Urinary bladder (tissue), 4 donors: ENCODE measurements around the gene ORAI3. TPM values are rescaled to one million over a fixed set of nuclear protein-coding genes. Genes with fewer than 3 reads are reported as not detected.
"Not testable (repeated sequence)": the region's sequence is repeated elsewhere in the genome, so short reads cannot be mapped to it uniquely, and the experiment has no call there.

Experiments
- DNase-seq: peaks from one replicate; pipeline ENCODE4 v3.0.0-alpha.2; 2015; ENCODE audit errors: extremely low spot score
- H3K27ac ChIP-seq: one replicate; pipeline ENCODE4 v1.5.1; 2013; ENCODE audit warnings: low read depth, mild to moderate bottlenecking, moderate library complexity
- H3K36me3 ChIP-seq: one replicate; pipeline ENCODE4 v1.6.1; 2013; ENCODE audit warnings: mild to moderate bottlenecking, moderate library complexity; ENCODE audit not compliant: insufficient read depth
- H3K4me1 ChIP-seq: one replicate; pipeline ENCODE4 v1.6.1; 2013; ENCODE audit warnings: mild to moderate bottlenecking, moderate library complexity; ENCODE audit not compliant: insufficient read depth
- H3K4me3 ChIP-seq: one replicate; pipeline ENCODE4 v1.5.1; 2013; ENCODE audit warnings: low read depth, low read length
- WGBS: extraction: QIAGEN DNeasy Blood & Tissue Kit; methylation state at CpG from one replicate; pipeline ENCODE4 v1.1.7; 2013; 5-methylcytosine and 5-hydroxymethylcytosine counted together
- polyA plus RNA-seq: library from polyadenylated mRNA; stranded (reverse); fragments of 200-250 nt; gene quantifications from one replicate; pipeline ENCODE4 v1.2.3, GENCODE V29; 2013
- total RNA-seq: library from RNA; depleted of rRNA; stranded (reverse); fragments of >200 nt; gene quantifications from one replicate; pipeline ENCODE4 v1.2.3, GENCODE V29; 2014
- donor health status: healthy with polysubstance abuse.
- donor health status: healthy.

The ORAI3 gene
- total and polyA plus RNA-seq, 2 donors, result 16.7 to 39.7 TPM

GRCh38 chr16:30927789-30928378, 21.0 kb upstream of the ORAI3 start:
- Histone ChIP-seq H3K36me3 (no peaks in the 10 kb centered on the region), H3K4me3 (no peak overlapping the region), H3K4me1 (no peaks in the 10 kb centered on the region), H3K27ac (no peak overlapping the region)
- WGBS, result 52% methylated on average over 15 of the region's 15 CpGs
- DNase-seq, result no peak

- no peaks in the 10 kb centered on the region for H3K4me1 ChIP-seq
- DNase-seq, result no peak
- no peaks in the 10 kb centered on the region for H3K36me3 ChIP-seq
- H3K4me3 ChIP-seq, result no peak overlapping the region
- 89% methylated on average over 11 of the region's 11 CpGs for WGBS
- no peak overlapping the region for H3K27ac ChIP-seq
Observed at GRCh38 chr16:30928390-30928789, 20.5 kb upstream of the ORAI3 start.

GRCh38 chr16:30929167-30929566, 19.7 kb upstream of the ORAI3 start:
- H3K36me3 ChIP-seq, result no peaks in the 10 kb centered on the region
- no peaks in the 10 kb centered on the region for H3K4me1 ChIP-seq
- H3K4me3 ChIP-seq, result no peak overlapping the region
- DNase-seq, result no peak
- no peak overlapping the region for H3K27ac ChIP-seq
- WGBS, result 85% methylated on average over 7 of the region's 7 CpGs

- Histone ChIP-seq H3K4me3 (no peak overlapping the region), H3K27ac (no peak overlapping the region), H3K4me1 (no peaks in the 10 kb centered on the region), H3K36me3 (no peaks in the 10 kb centered on the region)
- no peak for DNase-seq
- WGBS, result 92% methylated on average over 35 of the region's 35 CpGs
Observed at GRCh38 chr16:30930160-30930571, 18.7 kb upstream of the ORAI3 start.

GRCh38 chr16:30931068-30931650, 17.7 kb upstream of the ORAI3 start:
- H3K27ac ChIP-seq, result no peak overlapping the region
- 77% methylated on average over 12 of the region's 12 CpGs for WGBS
- H3K4me3 ChIP-seq, result no peak overlapping the region
- H3K4me1 ChIP-seq, result no peaks in the 10 kb centered on the region
- no peaks in the 10 kb centered on the region for H3K36me3 ChIP-seq
- DNase-seq, result no peak

GRCh38 chr16:30934827-30935557, 13.9 kb upstream of the ORAI3 start:
- no peak overlapping the region for H3K4me3 ChIP-seq
- 65% methylated on average over 12 of the region's 12 CpGs for WGBS
- no peaks in the 10 kb centered on the region for H3K4me1 ChIP-seq
- no peaks in the 10 kb centered on the region for H3K36me3 ChIP-seq
- DNase-seq, result no peak
- H3K27ac ChIP-seq, result no peak overlapping the region

- no peak for DNase-seq
- Histone ChIP-seq H3K27ac (no peak overlapping the region), H3K36me3 (no peaks in the 10 kb centered on the region), H3K4me1 (no peaks in the 10 kb centered on the region), H3K4me3 (no peak overlapping the region)
- 61% methylated on average over 5 of the region's 5 CpGs for WGBS
Observed at GRCh38 chr16:30937692-30938091, 11.2 kb upstream of the ORAI3 start.

GRCh38 chr16:30939571-30939970, 9.3 kb upstream of the ORAI3 start:
- H3K36me3 ChIP-seq, H3K4me3 ChIP-seq, DNase-seq, H3K4me1 ChIP-seq, H3K27ac ChIP-seq: not testable (repeated sequence)
- 91% methylated on average over 8 of the region's 8 CpGs for WGBS

- H3K27ac ChIP-seq, result no peak overlapping the region
- DNase-seq, result no peak
- H3K36me3 ChIP-seq, result no peaks in the 10 kb centered on the region
- 27% methylated on average over 15 of the region's 15 CpGs for WGBS
- H3K4me3 ChIP-seq, result no peak overlapping the region
- H3K4me1 ChIP-seq, result no peaks in the 10 kb centered on the region
Observed at GRCh38 chr16:30941600-30942425, 7.1 kb upstream of the ORAI3 start.

GRCh38 chr16:30942426-30942806, 6.5 kb upstream of the ORAI3 start:
- DNase-seq, result no peak
- Histone ChIP-seq H3K4me3 (no peak overlapping the region), H3K4me1 (no peaks in the 10 kb centered on the region), H3K36me3 (no peaks in the 10 kb centered on the region), H3K27ac (no peak overlapping the region)
- 92% methylated on average over 4 of the region's 4 CpGs for WGBS

GRCh38 chr16:30944352-30944751, 4.5 kb upstream of the ORAI3 start:
- H3K4me1 ChIP-seq, result no peaks in the 10 kb centered on the region
- no peaks in the 10 kb centered on the region for H3K36me3 ChIP-seq
- no peak overlapping the region for H3K4me3 ChIP-seq
- DNase-seq, result no peak
- H3K27ac ChIP-seq, result no peak overlapping the region

GRCh38 chr16:30946671-30947540, 2.0 kb upstream of the ORAI3 start:
- WGBS, result 87% methylated on average over 38 of the region's 38 CpGs
- H3K4me1 ChIP-seq, result peaks cover 2% of the 10 kb centered on the region
- no peaks in the 10 kb centered on the region for H3K36me3 ChIP-seq
- H3K27ac ChIP-seq, result no peak overlapping the region
- H3K4me3 ChIP-seq, result no peak overlapping the region
- DNase-seq, result no peak

- DNase-seq, result no peak
- WGBS, result 55% methylated on average over 3 of the region's 3 CpGs
- no peak overlapping the region for H3K4me3 ChIP-seq
- peaks cover 2% of the 10 kb centered on the region for H3K4me1 ChIP-seq
- H3K27ac ChIP-seq, result peak overlapping the region; percentile 80
- no peaks in the 10 kb centered on the region for H3K36me3 ChIP-seq
Observed at GRCh38 chr16:30947541-30947858, 1.4 kb upstream of the ORAI3 start.
